Measurements from ENCODE around the gene MANBA. TPM values are rescaled to one million over a fixed set of nuclear protein-coding genes. Genes with fewer than 3 reads are reported as not detected.

MANBA gene
- total and polyA plus RNA-seq, 2 of the 4 experiments (the other 2 are of a cell fraction), result 11.5 to 17.2 TPM

- H2AK9ac ChIP-seq (replicated peaks; ENCODE audit: low read depth, low read length, poor library complexity), result no peak overlapping the region
- intact Hi-C loops (cut with micrococcal nuclease), result no loop called here
These were observed 25.5 kb upstream of the MANBA start for GRCh38 chr4:102786279-102786678.

More at GRCh38 chr4:102786279-102786678, 25.5 kb upstream of the MANBA start:
- Histone ChIP-seq H3K36me3 (ENCODE audit: control insufficient read depth, insufficient read depth, low read length) (peaks cover under 1% of the 10 kb centered on the region), H4K8ac (ENCODE audit: low read depth in 2 of 2, low read length in 2 of 2) (no peak overlapping the region), H3K9me1 (ENCODE audit: insufficient read depth, low read length) (peaks cover 3% of the 10 kb centered on the region; the same call in 1 of the 2 replicates), H3K23ac (ENCODE audit: low read depth, low read length) (no peak overlapping the region), H4K91ac (ENCODE audit: insufficient read depth, low read depth, low read length) (no peak overlapping the region), H3K14ac (replicated peaks; ENCODE audit: low read depth, low read length) (no peak overlapping the region), H3K4me3 (ENCODE audit: insufficient read depth, low read depth, low read length) (no peak overlapping the region), H3K27me3 (ENCODE audit: control insufficient read depth, insufficient read depth, low read length) (no peaks in the 10 kb centered on the region), H3K4me1 (ENCODE audit: control insufficient read depth, insufficient read depth, low read length) (no peaks in the 10 kb centered on the region), H2BK15ac (ENCODE audit: low read depth, low read length) (no peak overlapping the region), H2BK5ac (ENCODE audit: low read depth, low read length, poor library complexity, severe bottlenecking) (no peak overlapping the region), H2AK5ac (ENCODE audit: low read depth, low read length) (no peak overlapping the region), H3K4ac (ENCODE audit: low read depth, low read length) (no peak overlapping the region), H3K9me3 (ENCODE audit: control insufficient read depth, insufficient read depth, low read length) (no peaks in the 10 kb centered on the region; the same call in 1 of the 2 replicates), H2BK120ac (ENCODE audit: low read depth, low read length) (no peak overlapping the region), H3K4me2 (ENCODE audit: low read depth, low read length) (no peak overlapping the region), H3K79me1 (ENCODE audit: low read depth in 1 of 2, low read length in 2 of 2) (peaks cover 0 to 2% of the 10 kb centered on the region in 2 experiments; a peak in 2 of 4 replicates), H4K20me1 (ENCODE audit: insufficient read depth, low read length) (no peaks in the 10 kb centered on the region), H4K5ac (ENCODE audit: low read depth, low read length) (no peak overlapping the region), H2AFZ (replicated peaks; ENCODE audit: low read length, poor library complexity) (no peak overlapping the region), H3K56ac (ENCODE audit: extremely low read depth, insufficient read depth, low read length) (no peak overlapping the region), H2BK20ac (ENCODE audit: low read depth, low read length) (no peak overlapping the region), H3K9ac (ENCODE audit: low read depth, low read length) (no peak overlapping the region), H3K18ac (ENCODE audit: low read depth, low read length) (no peak overlapping the region), H3K27ac (ENCODE audit: insufficient read depth, low read length) (no peak overlapping the region)
- ChIA-PET POLR2A (ENCODE audit: unreplicated experiment) (no interaction called here), CTCF (no interaction called here)
- no TSS peak for BruUV-seq (replicated peaks)
- in situ Hi-C loops (cut with MboI; ENCODE audit: low sequenced_read_pairs), result no loop called here
- dilution Hi-C loops (cut with HindIII; ENCODE audit: low sequenced_read_pairs, unreplicated experiment), result no loop called here
- ATAC-seq (ENCODE audit: low read depth) (no peak), DNase-seq (no peak)
- no CpG with 5 or more reads among the region's 1 CpG for WGBS, 2 experiments (ENCODE audit: extremely low coverage in 2 of 2, insufficient read length in 1 of 2)
- TF ChIP-seq SMC3 (IDR thresholded peaks at IDR 0.05; ENCODE audit: low read depth, low read length), result no peak
- no peak for TF ChIP-seq MAZ (IDR thresholded peaks at IDR 0.05; ENCODE audit: borderline replicate concordance, low read depth, low read length)
- TF ChIP-seq MAFK (IDR thresholded peaks at IDR 0.05; ENCODE audit: low read depth, low read length), result no peak
- no peak for TF ChIP-seq FOS (IDR thresholded peaks at IDR 0.05; ENCODE audit: low read depth, low read length)
- TF ChIP-seq RCOR1 (IDR thresholded peaks at IDR 0.05; ENCODE audit: insufficient replicate concordance, low read length), result no peak
- TF ChIP-seq RAD21 (IDR thresholded peaks at IDR 0.05; ENCODE audit: low read length), result no peak
- TF ChIP-seq, protein P1, sequence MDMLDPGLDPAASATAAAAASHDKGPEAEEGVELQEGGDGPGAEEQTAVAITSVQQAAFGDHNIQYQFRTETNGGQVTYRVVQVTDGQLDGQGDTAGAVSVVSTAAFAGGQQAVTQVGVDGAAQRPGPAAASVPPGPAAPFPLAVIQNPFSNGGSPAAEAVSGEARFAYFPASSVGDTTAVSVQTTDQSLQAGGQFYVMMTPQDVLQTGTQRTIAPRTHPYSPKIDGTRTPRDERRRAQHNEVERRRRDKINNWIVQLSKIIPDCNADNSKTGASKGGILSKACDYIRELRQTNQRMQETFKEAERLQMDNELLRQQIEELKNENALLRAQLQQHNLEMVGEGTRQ (IDR thresholded peaks at IDR 0.05; ENCODE audit: low read depth, low read length), result no peak
- TF ChIP-seq ELK1 (IDR thresholded peaks at IDR 0.05; ENCODE audit: borderline replicate concordance, low read depth, low read length), result no peak
